Panc1 (cell line): Measurements from ENCODE around the gene NEURL2. TPM values are rescaled to one million over a fixed set of nuclear protein-coding genes. Genes with fewer than 3 reads are reported as not detected.

Source experiments
- ATAC-seq: fragments of 200-7000 bp; cut with Tn5 transposase; 2 replicates; pipeline ENCODE4 v1.9.1; 2020; ENCODE audit warnings: mild to moderate bottlenecking, moderate library complexity
- BruUV-seq: library from RNA; stranded (reverse); fragments of 400-500 nt; replicated peaks from 2 replicates; lab custom pipeline; 2021; lab: Mats Ljungman, UMichigan
- CTCF ChIA-PET: fragments of 300-600 bp; sonication (Branson Sonifier 250); formaldehyde crosslinking; loops from one replicate; lab custom pipeline; 2022; ENCODE audit warnings: antibody characterized with exemption; lab: Charles Lee
- POLR2A ChIA-PET: fragments of 300-600 bp; sonication (Branson Sonifier 250); formaldehyde crosslinking; loops from one replicate; lab custom pipeline; 2022; ENCODE audit warnings: antibody characterized with exemption; lab: Charles Lee
- DNase-seq: peaks from one replicate; pipeline ENCODE4 v3.0.0-alpha.2; 2010; ENCODE audit warnings: low read depth, low spot score
- H3K27ac ChIP-seq: 2 replicates; pipeline ENCODE4 v1.5.1; 2011; ENCODE audit warnings: mild to moderate bottlenecking, low read length, inconsistent platforms
- H3K27me3 ChIP-seq: fragments of 200-500 bp; sonication (Bioruptor generic); 2 replicates; pipeline ENCODE4 v1.6.0; 2014; ENCODE audit warnings: low read length, inconsistent platforms; ENCODE audit not compliant: control insufficient read depth, insufficient read depth
- H3K36me3 ChIP-seq: fragments of 200-500 bp; sonication (Bioruptor generic); 2 replicates; pipeline ENCODE4 v1.5.1; 2014; ENCODE audit warnings: inconsistent platforms, mild to moderate bottlenecking, low read length, moderate library complexity; ENCODE audit not compliant: control insufficient read depth, insufficient read depth
- H3K4me1 ChIP-seq: 2 replicates; pipeline ENCODE4 v1.5.1; 2011; ENCODE audit warnings: inconsistent platforms, mild to moderate bottlenecking, low read length, moderate library complexity; ENCODE audit not compliant: control insufficient read depth, insufficient read depth
- H3K4me3 ChIP-seq, 2 experiments: 2 replicates each; pipeline ENCODE4 v1.5.1; 2011 to 2012; ENCODE audit warnings: low read depth in 2 of 2, low read length in 2 of 2, mild to moderate bottlenecking in 2 of 2, inconsistent platforms in 1 of 2, moderate library complexity in 1 of 2
- H3K9me3 ChIP-seq: fragments of 200-500 bp; sonication (Bioruptor generic); 2 replicates; pipeline ENCODE4 v1.5.1; 2014; ENCODE audit warnings: low read depth, mild to moderate bottlenecking, inconsistent platforms, low read length, moderate library complexity; ENCODE audit not compliant: control insufficient read depth, insufficient read depth
- CTCF ChIP-seq: fragments of 450-650 bp; IDR thresholded peaks from 2 replicates; pipeline ENCODE4 v1.5.1; 2017; ENCODE audit warnings: mild to moderate bottlenecking
- POLR2AphosphoS5 ChIP-seq: IDR thresholded peaks from 2 replicates; pipeline ENCODE4 v1.6.1; 2012; ENCODE audit warnings: mild to moderate bottlenecking, low read depth, low read length, moderate library complexity
- REST ChIP-seq, 2 experiments: IDR thresholded peaks; 2 replicates each; pipeline ENCODE4 v1.6.1; 2011 to 2012; ENCODE audit warnings: low read depth in 2 of 2, control low read depth in 1 of 2, low read length in 1 of 2, mild to moderate bottlenecking in 1 of 2, moderate library complexity in 1 of 2; ENCODE audit not compliant: insufficient read depth in 1 of 2
- SIN3A ChIP-seq: IDR thresholded peaks from 2 replicates; pipeline ENCODE4 v1.6.1; 2012; ENCODE audit warnings: low read depth, mild to moderate bottlenecking, low read length, moderate library complexity, borderline replicate concordance; ENCODE audit not compliant: insufficient read depth
- TCF7L2 ChIP-seq: IDR thresholded peaks from 2 replicates; pipeline ENCODE4 v1.6.1; 2011; ENCODE audit warnings: mild to moderate bottlenecking, low read depth, low read length, inconsistent platforms
- in situ Hi-C: cut with HindIII; loops from 2 replicates; pipeline ENCODE4 v1.10.0; 2016; ENCODE audit warnings: low sequenced_read_pairs, low pct_unique_long_range_greater_than_20kb
- intact Hi-C: fragments of 100-400 bp; cut with micrococcal nuclease; formaldehyde crosslinking; loops from one replicate; pipeline ENCODE4 v1.10.0; 2022; ENCODE audit not compliant: unreplicated experiment
- total RNA-seq: library from RNA; stranded (reverse); gene quantifications from one replicate; pipeline ENCODE4 v1.2.1, GENCODE V29; 2021; ENCODE audit not compliant: unreplicated experiment

NEURL2 gene
- total RNA-seq, 1 experiment from 2014 or later, result 3.0 TPM

GRCh38 chr20:45842169-45842812 lies 48.7 kb downstream of the NEURL2 start:
- H3K27ac ChIP-seq, result no peak overlapping the region
- H3K4me1 ChIP-seq, result peaks cover 5% of the 10 kb centered on the region
- CTCF ChIA-PET, result no interaction called here
- no peak overlapping the region for H3K4me3 ChIP-seq
- in situ Hi-C loops, result no loop called here
- POLR2A ChIA-PET, result no interaction called here
- H3K9me3 ChIP-seq, result no peaks in the 10 kb centered on the region
- no TSS peak for BruUV-seq
- no peak for DNase-seq
- intact Hi-C loops, result no loop called here
- TF ChIP-seq SIN3A (no peak), POLR2AphosphoS5 (no peak; the same call in 1 of the 2 replicates), REST (IDR thresholded peaks at IDR 0.05; ENCODE audit: insufficient read depth in 1 of 2, low read depth in 2 of 2, low read length in 1 of 2) (no peak), TCF7L2 (no peak), CTCF (no peak)
- H3K27me3 ChIP-seq, result no peaks in the 10 kb centered on the region
- no peak; the same call in 1 of the 2 replicates for ATAC-seq
- 0 out of 2 replicates have a peak, but pooled peaks cover 2% of the 10 kb centered on the region for H3K36me3 ChIP-seq

- ATAC-seq (peak; percentile 33), DNase-seq (no peak)
- ChIA-PET POLR2A (no interaction called here), CTCF (no interaction called here)
- H3K36me3 ChIP-seq, result peaks cover 2% of the 10 kb centered on the region; the same call in 1 of the 2 replicates
- no peaks in the 10 kb centered on the region for H3K9me3 ChIP-seq
- TF ChIP-seq TCF7L2, result no peak
- no peak for TF ChIP-seq CTCF
- TF ChIP-seq REST (IDR thresholded peaks at IDR 0.05; ENCODE audit: insufficient read depth in 1 of 2, low read depth in 2 of 2, low read length in 1 of 2), result no peak
- TF ChIP-seq POLR2AphosphoS5, result no peak
- no peak for TF ChIP-seq SIN3A
- no TSS peak for BruUV-seq
- in situ Hi-C loops, result no loop called here
- intact Hi-C loops, result no loop called here
- H3K27ac ChIP-seq, result no peak overlapping the region
- H3K27me3 ChIP-seq, result no peaks in the 10 kb centered on the region
- H3K4me1 ChIP-seq, result peaks cover 11% of the 10 kb centered on the region
- H3K4me3 ChIP-seq, result no peak overlapping the region
Measured at GRCh38 chr20:45841407-45842129, 49.4 kb downstream of the NEURL2 start.
